GM18499 (cell line): ENCODE measurements around the gene SPACDR.

Experiments used
- ATAC-seq: cut with Tn5 transposase; IDR thresholded peaks from one replicate; pipeline ENCODE4 v1.9.1; 2021; ENCODE audit warnings: moderate number of reproducible peaks; ENCODE audit not compliant: insufficient read depth, unreplicated experiment

SPACDR gene

DNA sequence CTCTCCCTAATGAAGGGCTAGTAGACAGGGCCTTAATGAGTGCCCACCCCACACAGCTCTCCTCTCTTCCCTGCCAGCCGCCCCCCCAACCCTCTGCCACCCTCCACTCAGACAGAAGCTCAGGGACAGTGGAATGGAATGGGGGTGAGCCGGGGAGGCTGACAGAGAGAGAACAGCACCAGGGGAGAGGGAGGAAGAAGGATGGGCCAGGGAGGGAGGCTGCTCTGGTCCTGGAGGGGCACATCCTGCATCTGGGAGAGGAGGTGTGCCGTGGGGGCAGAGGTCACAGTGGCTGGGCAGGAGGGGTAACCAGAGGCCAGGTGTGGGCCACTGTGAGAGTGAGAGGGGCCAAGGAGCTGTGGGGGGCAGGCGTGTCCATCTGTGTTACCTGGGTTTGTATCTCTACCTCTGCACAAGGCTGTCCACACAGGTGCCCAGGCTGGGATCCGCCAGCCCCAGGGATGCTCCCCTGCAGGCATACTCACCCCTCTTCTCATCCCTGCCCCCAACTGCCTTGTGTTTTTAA lies 22.1 kb upstream of the SPACDR start:
- no peak for ATAC-seq

GRCh38 chr7:100485471-100485876 lies 21.4 kb upstream of the SPACDR start:
- ATAC-seq: no peak

GRCh38 chr7:100484673-100485045 lies 20.6 kb upstream of the SPACDR start:
- no peak for ATAC-seq

- ATAC-seq: no peak
Observed at GRCh38 chr7:100483722-100484672, 19.9 kb upstream of the SPACDR start, which contains the start of gene NYAP1. Gene NYAP1, plus strand, starts transcription at chr7:100483927. Its CDS starts 1,385 bp downstream, at chr7:100485312.

DNA sequence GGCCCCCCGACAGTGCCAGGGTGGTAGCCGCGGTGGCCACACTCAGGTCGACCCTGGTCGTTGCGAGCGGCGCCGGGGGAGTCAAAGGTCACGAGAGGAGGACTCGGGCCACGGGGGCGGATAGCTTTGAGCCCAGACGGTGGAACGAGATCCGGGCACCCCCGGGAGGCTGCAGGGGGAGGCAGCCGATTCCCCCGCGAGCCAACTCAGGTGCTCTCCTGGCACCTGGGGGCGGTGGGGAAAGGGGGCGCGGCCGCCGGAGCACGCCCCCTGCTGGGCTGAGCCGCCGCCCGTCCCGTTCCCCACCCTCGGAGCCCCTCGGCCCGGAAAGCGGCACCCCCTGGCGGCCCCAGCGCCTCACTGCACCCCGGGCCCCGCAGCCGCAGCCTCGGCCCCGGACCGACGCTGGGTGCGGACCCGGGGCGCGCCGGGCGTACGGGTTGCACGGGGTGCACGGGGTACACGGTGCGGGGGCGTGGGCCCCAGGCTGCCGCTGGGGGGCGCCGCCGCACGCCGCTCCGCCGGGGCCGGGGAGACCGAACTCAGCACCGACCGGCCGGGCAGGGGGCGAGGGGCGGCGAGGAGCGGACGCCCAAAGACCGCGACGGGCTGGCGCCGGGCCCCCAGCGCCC lies 19.1 kb upstream of the SPACDR start:
- no peak for ATAC-seq

GRCh38 chr7:100482728-100483089 lies 18.6 kb upstream of the SPACDR start:
- no peak for ATAC-seq

- no peak for ATAC-seq
Observed at GRCh38 chr7:100481466-100481865, 17.4 kb upstream of the SPACDR start.

DNA sequence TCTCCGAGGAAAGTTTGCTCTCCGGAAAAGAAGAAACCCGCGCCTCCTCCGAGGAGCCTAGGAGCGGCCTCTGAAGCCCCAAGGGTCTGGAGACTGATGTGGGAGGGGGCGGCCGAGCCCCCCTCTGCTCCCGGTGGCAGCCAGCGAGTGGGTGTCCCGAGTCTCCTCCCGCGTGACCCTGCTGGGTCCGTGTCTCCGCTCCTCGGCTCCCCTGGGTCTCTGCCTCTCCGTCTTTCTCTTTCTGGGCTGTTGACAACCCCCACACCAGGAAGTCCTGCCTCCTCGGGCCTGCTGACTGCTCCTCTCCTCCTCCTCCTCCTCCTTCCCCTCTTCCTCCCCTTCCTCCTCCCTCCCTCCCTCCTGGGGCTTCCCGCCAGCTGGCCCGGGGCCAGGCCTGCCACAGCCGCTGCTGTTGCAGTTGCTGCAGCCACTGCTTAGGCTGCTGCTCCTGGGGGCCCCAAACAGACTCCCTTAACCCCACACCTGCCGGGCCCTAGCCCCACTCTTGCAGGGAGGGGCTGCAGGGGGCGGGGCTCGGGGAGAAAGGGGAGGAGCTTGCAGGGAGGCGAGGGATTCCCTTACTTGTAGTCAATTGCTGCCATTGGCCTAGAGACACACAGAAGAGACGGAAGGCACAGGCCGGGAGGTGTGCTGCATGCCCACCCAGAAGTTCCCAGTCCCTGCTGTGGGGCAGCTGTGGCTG lies 15.0 kb upstream of the SPACDR start, which contains the start of gene TSC22D4:
Gene TSC22D4 (minus strand): TSS at position 257 of the 703 bp plus-strand sequence. CDS start 1,176 bp downstream, outside the sequence.
- ATAC-seq: no peak

GRCh38 chr7:100477871-100478267 lies 13.8 kb upstream of the SPACDR start:
- ATAC-seq: no peak

- no peak for ATAC-seq
Observed at GRCh38 chr7:100476903-100477870, 13.1 kb upstream of the SPACDR start.

DNA sequence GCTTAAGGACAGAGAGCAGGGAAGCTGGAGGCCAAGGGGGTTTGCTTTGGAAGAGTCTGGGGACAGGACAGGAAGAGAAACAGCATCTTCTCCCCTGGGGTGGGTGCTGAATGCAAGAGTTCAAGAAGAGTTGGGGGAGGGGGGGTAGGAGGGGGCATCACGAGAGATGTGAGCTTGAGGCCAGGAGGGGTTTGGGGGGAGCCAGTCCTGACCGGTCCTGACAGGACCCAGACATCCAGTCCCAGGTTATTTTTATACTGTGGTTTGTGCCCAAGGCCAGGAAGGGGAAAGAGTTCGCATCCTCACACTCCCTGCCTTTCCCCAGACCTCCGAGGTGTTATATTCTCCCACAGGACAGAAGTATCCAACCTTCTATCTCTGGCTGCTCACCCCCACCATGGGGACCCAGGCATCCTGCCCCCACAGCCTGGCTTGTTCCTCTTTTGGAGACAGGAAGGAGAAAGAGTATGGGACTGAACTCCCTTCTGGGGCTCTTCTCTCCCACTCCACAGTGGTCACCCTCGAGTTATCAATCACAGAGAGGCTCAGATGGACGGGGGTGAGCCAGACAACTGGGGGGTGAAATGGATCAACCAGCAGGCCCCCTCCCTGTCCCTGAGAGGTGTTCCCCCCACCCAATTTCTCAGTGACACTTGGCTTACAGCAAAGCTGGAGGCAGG lies 12.2 kb upstream of the SPACDR start:
- ATAC-seq: no peak

DNA sequence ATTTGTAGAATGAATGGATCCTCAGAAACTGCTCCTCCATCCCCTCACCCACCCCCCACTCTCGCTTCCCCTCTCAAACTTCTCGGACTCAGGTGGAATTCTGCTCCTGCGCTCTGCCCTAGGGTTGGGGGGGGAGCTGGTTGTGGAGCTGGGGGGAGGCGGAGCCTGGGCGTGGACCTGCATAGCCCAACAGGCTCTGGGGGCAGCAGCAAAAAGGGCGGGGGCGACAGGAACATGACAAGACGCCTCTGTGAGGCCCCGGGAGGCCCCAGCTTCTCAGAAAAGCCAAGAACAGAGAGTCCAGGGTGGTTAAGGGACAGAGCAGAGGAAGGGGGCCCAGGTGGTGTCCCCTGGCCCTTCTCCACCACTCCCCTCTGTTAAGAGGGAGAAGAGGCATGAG lies 11.5 kb upstream of the SPACDR start:
- no peak for ATAC-seq

GRCh38 chr7:100472854-100473499 lies 8.9 kb upstream of the SPACDR start:
- no peak for ATAC-seq

- ATAC-seq: no peak
Observed at GRCh38 chr7:100472121-100472851, 8.2 kb upstream of the SPACDR start.

DNA sequence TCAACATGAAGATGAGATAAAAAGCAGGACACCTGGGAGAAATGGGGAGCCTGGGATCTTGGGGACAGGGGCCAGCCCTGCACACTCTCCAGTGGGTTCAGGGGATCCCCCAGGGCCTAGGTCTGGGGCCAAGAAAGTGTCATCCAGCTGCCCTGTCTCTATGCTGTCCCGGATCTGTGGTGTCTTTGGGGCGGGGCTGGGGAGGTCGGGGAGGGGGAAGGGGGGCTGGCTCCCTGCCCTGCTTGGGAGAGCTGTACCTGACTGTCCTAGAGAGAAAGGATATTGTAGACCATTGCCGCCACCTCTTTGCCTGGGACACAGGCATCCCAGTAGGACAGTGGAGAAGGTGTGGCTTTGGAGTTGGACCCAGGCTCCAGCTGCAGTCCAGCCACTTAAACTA lies 7.0 kb upstream of the SPACDR start:
- ATAC-seq: no peak

GRCh38 chr7:100469227-100470044 lies 5.4 kb upstream of the SPACDR start:
- ATAC-seq: no peak
